HCT116 (cell line): ENCODE measurements around the gene EXD3.
"Not testable (repeated sequence)": the region's sequence is repeated elsewhere in the genome, so short reads cannot be mapped to it uniquely, and the experiment has no call there.

ENCODE experiments used
- YY1 ChIP-seq: IDR thresholded peaks from 2 replicates; pipeline ENCODE4 v1.6.1; 2011; ENCODE audit warnings: low read length, low read depth, moderate library complexity, mild to moderate bottlenecking; ENCODE audit not compliant: insufficient replicate concordance; ENCODE audit errors: extremely low read depth
- TF ChIP-seq, protein P1 (sequence below), 3 experiments: fragments of 200-600 bp in 1 of 3; sonication (generic) in 1 of 3; IDR thresholded peaks in 2 of 3; conservative IDR thresholded peaks in 1 of 3; 2 replicates each; pipeline ENCODE4 v1.5.1; 2012 to 2017; ENCODE audit warnings: low read depth in 2 of 3, low read length in 2 of 3, antibody characterized with exemption in 1 of 3, borderline replicate concordance in 1 of 3, control low read depth in 1 of 3, mild to moderate bottlenecking in 1 of 3, mixed read lengths in 1 of 3, mixed run types in 1 of 3, moderate library complexity in 1 of 3; ENCODE audit not compliant: insufficient read depth in 1 of 3

- TF ChIP-seq YY1 = not testable (repeated sequence)
- TF ChIP-seq, protein P1, sequence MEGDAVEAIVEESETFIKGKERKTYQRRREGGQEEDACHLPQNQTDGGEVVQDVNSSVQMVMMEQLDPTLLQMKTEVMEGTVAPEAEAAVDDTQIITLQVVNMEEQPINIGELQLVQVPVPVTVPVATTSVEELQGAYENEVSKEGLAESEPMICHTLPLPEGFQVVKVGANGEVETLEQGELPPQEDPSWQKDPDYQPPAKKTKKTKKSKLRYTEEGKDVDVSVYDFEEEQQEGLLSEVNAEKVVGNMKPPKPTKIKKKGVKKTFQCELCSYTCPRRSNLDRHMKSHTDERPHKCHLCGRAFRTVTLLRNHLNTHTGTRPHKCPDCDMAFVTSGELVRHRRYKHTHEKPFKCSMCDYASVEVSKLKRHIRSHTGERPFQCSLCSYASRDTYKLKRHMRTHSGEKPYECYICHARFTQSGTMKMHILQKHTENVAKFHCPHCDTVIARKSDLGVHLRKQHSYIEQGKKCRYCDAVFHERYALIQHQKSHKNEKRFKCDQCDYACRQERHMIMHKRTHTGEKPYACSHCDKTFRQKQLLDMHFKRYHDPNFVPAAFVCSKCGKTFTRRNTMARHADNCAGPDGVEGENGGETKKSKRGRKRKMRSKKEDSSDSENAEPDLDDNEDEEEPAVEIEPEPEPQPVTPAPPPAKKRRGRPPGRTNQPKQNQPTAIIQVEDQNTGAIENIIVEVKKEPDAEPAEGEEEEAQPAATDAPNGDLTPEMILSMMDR (IDR thresholded peaks at IDR 0.05 in 2 of 3, conservative IDR thresholded peaks at IDR 0.05 in 1 of 3; ENCODE audit: borderline replicate concordance in 1 of 3, insufficient read depth in 1 of 3, low read depth in 2 of 3, low read length in 2 of 3) = not testable (repeated sequence)
These were observed 93.4 kb downstream of the EXD3 start for GRCh38 chr9:137329590-137329989.
